Dedifferentiated amniotic fluid mesenchymal stem cell (primary cell): ENCODE data around the gene DISC1.
"Not testable (repeated sequence)": the region's sequence is repeated elsewhere in the genome, so short reads cannot be mapped to it uniquely, and the experiment has no call there.

ENCODE experiments used
- DNase-seq: peaks from one replicate; pipeline ENCODE4 v3.0.0-alpha.2; 2016; ENCODE audit errors: extremely low spot score

The DISC1 gene

GRCh38 chr1:231887166-231887565 lies 260.6 kb downstream of the DISC1 start:
- DNase-seq, result no peak

- no peak for DNase-seq
These were observed 261.3 kb downstream of the DISC1 start for GRCh38 chr1:231887866-231888265.

GRCh38 chr1:231890791-231891190 lies 264.2 kb downstream of the DISC1 start:
- no peak for DNase-seq

- DNase-seq, result no peak
These were observed 267.0 kb downstream of the DISC1 start for GRCh38 chr1:231893400-231894102.

- no peak for DNase-seq
These were observed 270.2 kb downstream of the DISC1 start for GRCh38 chr1:231896806-231897205.

GRCh38 chr1:231899046-231899445 lies 272.5 kb downstream of the DISC1 start:
- DNase-seq, result no peak

- no peak for DNase-seq
These were observed 273.3 kb downstream of the DISC1 start for GRCh38 chr1:231899713-231900435.

- no peak for DNase-seq
These were observed 277.0 kb downstream of the DISC1 start for GRCh38 chr1:231903586-231904081.

- not testable (repeated sequence) for DNase-seq
These were observed 280.7 kb downstream of the DISC1 start for GRCh38 chr1:231907310-231907709.

GRCh38 chr1:231913493-231913892 lies 286.9 kb downstream of the DISC1 start:
- DNase-seq, result no peak

- DNase-seq, result no peak
These were observed 291.8 kb downstream of the DISC1 start for GRCh38 chr1:231918239-231919015.

GRCh38 chr1:231919239-231919885 lies 292.8 kb downstream of the DISC1 start:
- DNase-seq, result no peak

- no peak for DNase-seq
These were observed 293.3 kb downstream of the DISC1 start for GRCh38 chr1:231919886-231920285.

- DNase-seq, result no peak
These were observed 295.2 kb downstream of the DISC1 start for GRCh38 chr1:231921646-231922345.

- DNase-seq, result no peak
These were observed 297.0 kb downstream of the DISC1 start for GRCh38 chr1:231923491-231924041.

- DNase-seq, result no peak
These were observed 297.6 kb downstream of the DISC1 start for GRCh38 chr1:231924180-231924579.

- no peak for DNase-seq
These were observed 299.3 kb downstream of the DISC1 start for GRCh38 chr1:231925864-231926263.

- no peak for DNase-seq
These were observed 299.8 kb downstream of the DISC1 start for GRCh38 chr1:231926340-231926739.

- DNase-seq, result no peak
These were observed 300.3 kb downstream of the DISC1 start for GRCh38 chr1:231926933-231927332.

GRCh38 chr1:231927431-231927830 lies 300.8 kb downstream of the DISC1 start:
- DNase-seq, result no peak

GRCh38 chr1:231929311-231929710 lies 302.7 kb downstream of the DISC1 start:
- no peak for DNase-seq
